Subcutaneous adipose tissue (tissue), 4 donors: ENCODE measurements around the gene ZNF48. TPM values are rescaled to one million over a fixed set of nuclear protein-coding genes. Genes with fewer than 3 reads are reported as not detected.

ENCODE experiments used
- total RNA-seq, 4 donors: library from RNA; depleted of rRNA; stranded (reverse); fragments of >200 nt; gene quantifications; one replicate each; pipeline ENCODE4 v1.1.0, GENCODE V29; 2016
- TF ChIP-seq, protein P1 (sequence below): fragments of 450-650 bp; IDR thresholded peaks from one replicate; pipeline ENCODE4 v1.5.1; 2016; ENCODE audit warnings: low read depth, mild to moderate bottlenecking, control low read depth, antibody characterized with exemption, moderate library complexity

ZNF48 gene
- total RNA-seq, 4 donors from 2014 or later, result 2.1 to 5.7 (median 2.7) TPM

DNA sequence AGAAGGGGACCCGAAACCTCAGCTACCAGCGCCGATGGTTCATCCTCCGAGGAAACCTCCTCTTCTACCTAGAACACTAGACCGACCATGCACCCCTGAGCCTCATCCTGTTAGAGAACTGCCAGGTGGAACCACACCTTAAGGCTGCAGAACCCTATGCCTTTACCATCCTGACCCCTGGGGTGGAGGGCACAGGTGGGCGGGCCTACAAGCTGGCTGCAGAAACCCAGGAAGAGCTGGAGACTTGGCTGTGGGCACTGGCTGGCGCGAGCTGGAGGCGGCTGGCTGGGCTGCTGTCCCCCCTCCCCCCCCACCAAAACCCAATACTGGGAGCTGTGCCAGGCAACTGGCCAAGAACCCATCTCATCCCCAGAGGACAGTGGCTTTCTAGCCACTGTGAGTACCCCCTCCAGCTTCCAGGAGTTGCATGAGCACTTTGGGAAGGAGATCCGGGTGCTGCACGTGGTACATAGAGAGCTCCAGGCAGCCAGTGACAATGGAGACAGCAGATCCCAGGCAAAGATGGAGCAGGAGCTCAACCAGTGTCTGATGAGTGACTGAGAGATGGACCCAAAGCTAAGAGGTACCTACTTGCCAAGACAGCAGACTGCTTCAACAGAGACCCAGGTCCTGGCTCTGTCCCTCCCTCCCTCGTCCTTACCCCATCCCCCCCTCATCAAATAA lies 38.7 kb upstream of the ZNF48 start:
- TF ChIP-seq, protein P1, sequence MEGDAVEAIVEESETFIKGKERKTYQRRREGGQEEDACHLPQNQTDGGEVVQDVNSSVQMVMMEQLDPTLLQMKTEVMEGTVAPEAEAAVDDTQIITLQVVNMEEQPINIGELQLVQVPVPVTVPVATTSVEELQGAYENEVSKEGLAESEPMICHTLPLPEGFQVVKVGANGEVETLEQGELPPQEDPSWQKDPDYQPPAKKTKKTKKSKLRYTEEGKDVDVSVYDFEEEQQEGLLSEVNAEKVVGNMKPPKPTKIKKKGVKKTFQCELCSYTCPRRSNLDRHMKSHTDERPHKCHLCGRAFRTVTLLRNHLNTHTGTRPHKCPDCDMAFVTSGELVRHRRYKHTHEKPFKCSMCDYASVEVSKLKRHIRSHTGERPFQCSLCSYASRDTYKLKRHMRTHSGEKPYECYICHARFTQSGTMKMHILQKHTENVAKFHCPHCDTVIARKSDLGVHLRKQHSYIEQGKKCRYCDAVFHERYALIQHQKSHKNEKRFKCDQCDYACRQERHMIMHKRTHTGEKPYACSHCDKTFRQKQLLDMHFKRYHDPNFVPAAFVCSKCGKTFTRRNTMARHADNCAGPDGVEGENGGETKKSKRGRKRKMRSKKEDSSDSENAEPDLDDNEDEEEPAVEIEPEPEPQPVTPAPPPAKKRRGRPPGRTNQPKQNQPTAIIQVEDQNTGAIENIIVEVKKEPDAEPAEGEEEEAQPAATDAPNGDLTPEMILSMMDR, result no peak

DNA sequence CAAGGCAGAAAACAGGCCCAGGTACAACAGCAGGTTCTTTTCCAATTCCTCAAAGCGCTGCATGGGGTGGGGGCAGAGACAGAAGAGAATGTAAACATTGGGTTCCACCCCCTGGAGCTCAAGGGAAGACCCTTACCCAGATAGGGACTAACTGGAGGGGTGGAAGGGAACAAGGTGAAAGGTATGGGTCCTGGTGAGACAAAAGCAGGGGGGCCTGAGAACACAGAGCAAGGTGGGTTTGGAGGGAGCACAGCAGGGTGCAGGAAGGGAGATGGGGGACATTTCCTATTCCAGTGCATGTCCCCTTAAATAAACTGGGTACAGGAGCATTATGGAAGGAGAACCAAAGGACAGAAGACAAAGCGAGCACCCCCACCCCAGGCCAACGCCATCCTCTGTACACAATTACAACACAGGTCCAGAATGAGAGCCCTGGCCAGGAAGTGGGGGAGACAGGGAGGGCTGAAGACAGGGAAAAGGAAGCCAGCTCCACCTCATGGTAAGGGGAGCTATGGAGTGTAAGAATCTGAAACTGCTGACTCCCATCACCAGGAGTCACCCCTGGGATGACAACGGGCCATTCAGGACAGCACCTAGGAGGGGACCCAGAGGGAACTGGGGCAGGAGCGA lies 38.0 kb upstream of the ZNF48 start:
- TF ChIP-seq, protein P1, result no peak

DNA sequence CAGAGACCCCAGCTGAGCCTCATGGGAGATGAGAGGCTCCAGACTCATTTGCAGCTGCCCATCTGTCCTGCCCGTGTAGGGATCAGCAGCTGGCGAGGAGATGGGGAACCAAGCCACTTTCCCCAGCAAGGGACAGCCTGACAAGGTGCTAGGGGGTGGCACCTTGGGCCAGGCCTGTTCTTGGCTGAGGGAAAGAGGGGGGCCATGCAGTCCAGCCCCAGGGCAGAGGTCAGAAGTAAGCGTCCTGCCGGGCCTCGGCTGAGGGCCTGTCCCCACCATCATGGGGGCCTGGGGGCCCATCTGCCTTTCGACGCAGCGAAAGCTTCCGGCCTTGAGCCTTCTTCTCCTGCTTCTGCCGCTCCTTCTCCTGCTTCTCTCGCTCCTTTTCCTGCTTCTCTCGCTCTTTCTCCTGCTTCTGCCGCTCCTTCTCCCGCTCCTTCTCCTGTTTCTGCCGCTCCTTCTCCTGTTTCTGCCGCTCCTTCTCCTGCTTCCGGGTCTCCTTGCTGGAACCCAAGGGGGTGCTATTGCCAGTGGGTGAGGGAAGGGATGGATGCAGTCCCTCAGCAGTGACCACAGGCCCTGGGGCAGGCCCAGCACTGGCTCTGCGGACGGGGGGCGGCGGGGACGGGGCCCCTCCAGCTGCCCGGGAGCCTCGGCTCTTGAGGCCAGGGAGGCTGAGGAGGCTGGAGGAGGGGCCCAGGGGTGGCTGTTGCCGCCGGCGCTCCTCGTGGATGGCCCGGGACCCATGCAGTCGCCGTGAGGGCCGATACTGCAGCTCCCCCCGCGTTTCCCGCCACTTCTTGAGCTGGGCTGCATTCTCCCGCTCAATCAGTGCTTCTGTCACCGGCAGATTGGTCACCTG lies 37.3 kb upstream of the ZNF48 start:
- TF ChIP-seq, protein P1, result no peak

DNA sequence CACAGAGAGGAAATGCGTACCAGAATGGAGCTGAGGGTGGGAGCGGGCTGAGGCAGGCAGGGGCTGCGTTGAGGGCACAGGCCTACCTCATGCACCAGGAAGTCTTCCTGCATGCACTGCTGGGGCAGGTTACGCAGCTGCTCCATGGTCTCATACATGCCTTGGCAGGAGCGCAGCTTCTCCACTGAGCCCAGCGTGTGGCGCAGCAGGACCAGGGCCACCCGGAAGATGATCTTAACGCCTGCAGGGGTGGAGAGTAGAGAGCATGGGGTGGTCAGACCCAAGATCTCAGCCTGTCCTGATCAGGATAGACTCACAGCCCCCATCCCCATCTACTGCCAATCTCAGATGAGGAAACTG lies 36.7 kb upstream of the ZNF48 start:
- TF ChIP-seq, protein P1, result no peak

DNA sequence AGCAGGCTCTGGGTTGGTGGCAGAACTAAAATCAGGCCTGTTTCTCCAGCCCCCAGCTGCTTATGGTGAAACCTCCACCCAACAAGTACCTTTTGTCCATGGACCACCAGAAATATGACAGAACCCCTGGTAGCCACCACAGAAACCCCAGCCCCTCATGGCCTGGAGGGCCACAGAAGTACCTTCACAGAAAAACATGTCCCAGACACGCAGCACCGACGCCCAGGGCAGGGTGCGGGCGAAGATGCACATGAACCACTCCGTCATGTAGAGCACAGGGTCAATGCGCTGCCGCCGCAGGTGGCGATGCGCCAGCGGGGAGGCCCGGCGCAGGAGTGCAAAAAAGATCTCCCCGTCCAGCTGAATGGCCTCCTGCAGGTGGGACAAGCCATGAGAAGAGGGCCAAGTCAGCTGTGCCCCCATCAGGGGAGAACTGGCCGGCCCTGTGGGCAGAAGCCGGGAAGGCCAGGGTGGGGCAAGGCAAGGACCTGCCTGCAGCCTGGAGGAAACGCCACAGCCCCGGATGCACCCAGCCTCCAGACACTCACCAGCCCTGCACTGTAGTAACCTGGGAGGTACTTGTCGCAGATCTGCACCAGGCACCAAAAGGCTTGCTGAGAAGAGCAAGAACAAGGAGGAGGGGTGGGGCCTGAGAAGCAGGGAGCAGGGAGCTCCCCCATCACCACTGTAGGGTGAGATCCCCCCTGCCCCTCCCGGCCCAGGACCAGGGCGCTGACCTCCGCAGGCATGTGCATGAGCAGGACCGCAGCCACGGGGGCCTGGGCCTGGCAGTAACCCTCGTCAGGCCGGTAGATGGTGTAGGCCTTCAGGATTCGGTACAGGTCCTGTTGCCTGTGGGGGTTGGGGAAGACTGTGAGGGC lies 36.0 kb upstream of the ZNF48 start:
- TF ChIP-seq, protein P1, result no peak

DNA sequence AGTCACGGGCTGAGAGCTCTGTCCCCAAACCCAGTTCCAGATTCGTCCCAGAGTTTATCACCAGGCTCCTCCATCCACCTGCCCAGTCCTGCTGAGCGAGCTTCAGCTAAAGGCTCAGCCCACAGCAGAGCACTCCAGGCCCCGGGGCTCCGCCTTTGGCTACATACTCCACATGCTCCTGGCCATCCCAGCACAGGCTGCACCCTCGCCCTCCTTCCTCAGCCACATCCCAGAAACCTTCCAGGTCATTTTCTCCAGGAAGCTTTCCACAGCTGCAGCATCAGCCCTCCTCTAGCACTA lies 35.4 kb upstream of the ZNF48 start:
- TF ChIP-seq, protein P1, result no peak
